ENCODE data around the gene GFOD1. TPM values are rescaled to one million over a fixed set of nuclear protein-coding genes. Genes with fewer than 3 reads are reported as not detected.
"Not testable (repeated sequence)": the region's sequence is repeated elsewhere in the genome, so short reads cannot be mapped to it uniquely, and the experiment has no call there.

The GFOD1 gene
- total RNA-seq, 1 donor from 2014 or later = 0.81 TPM

DNA sequence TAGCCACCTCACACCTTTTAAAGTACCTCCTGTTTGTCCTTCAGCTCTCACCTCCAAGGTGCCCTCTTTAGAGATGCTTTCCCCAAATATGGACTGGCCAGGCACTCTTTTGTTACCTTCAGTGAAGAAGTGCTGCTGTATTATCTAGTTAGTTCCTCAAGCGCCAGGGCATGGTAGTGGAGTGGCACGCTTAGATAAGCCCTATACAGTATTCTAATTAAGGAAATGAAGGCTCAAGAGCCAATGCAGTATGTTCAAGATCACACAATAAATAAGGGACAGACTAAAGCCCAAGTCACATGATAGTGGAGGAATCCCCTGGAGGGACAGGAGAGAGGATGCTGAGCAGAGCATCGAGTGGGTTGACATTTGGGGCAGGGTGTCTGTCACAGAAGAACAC is 28.5 kb upstream of the GFOD1 start:
- H3K36me3 Mint-ChIP-seq (ENCODE audit: insufficient read depth) = no peaks in the 10 kb centered on the region
- peaks cover 4% of the 10 kb centered on the region for H3K9me3 Mint-ChIP-seq (ENCODE audit: low read depth)
- TF ChIP-seq, protein P1, sequence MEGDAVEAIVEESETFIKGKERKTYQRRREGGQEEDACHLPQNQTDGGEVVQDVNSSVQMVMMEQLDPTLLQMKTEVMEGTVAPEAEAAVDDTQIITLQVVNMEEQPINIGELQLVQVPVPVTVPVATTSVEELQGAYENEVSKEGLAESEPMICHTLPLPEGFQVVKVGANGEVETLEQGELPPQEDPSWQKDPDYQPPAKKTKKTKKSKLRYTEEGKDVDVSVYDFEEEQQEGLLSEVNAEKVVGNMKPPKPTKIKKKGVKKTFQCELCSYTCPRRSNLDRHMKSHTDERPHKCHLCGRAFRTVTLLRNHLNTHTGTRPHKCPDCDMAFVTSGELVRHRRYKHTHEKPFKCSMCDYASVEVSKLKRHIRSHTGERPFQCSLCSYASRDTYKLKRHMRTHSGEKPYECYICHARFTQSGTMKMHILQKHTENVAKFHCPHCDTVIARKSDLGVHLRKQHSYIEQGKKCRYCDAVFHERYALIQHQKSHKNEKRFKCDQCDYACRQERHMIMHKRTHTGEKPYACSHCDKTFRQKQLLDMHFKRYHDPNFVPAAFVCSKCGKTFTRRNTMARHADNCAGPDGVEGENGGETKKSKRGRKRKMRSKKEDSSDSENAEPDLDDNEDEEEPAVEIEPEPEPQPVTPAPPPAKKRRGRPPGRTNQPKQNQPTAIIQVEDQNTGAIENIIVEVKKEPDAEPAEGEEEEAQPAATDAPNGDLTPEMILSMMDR (IDR thresholded peaks at IDR 0.05; ENCODE audit: unreplicated experiment) = no peak
- H3K27me3 Mint-ChIP-seq = no peaks in the 10 kb centered on the region
- no peak overlapping the region for H3K27ac Mint-ChIP-seq
- no peaks in the 10 kb centered on the region for H3K4me1 Mint-ChIP-seq (ENCODE audit: low read depth)
- H3K4me3 Mint-ChIP-seq (ENCODE audit: low read depth) = no peak overlapping the region
- DNase-seq (ENCODE audit: low spot score, unreplicated experiment) = no peak

DNA sequence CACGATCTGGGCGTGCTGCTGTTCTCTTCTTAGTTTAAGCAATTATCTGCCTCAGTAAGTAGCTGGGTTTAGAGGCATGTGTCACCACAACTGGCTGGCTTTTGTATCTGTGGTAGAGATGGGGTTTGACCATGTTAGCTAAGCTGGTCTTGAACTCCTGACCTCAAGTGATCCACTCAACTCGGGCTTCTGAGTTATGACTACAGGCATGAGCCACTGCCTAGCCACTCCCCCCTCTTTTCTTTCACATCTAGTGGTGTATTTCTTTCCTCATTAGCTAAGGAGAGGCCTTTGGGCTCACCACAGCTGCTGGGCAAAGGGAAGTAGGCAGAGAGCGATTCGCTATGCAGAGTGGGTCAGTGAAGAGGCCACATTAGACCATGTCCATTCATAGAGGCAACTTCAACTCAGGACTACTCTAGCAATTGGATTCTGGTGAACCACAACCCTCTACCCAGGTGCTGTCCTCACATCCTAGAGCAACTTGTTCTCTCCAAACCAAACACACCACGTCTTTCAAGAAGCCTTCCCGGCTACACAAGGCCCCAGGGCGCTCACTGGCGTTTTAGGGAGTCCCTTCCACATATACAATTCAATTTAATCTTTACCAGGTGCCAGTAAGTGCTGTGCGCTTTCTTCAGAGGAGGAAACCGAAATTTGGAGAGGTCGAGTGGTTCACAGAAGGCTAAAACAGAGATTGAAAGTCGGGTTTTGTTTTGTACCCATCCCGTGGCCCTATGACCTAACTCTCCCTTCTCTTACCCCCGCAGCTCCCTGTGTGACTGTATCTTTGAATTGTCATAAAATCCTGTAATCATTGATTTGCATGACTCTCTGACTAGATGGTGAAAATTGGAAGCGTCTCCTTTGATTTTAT is 26.5 kb upstream of the GFOD1 start:
- Mint-ChIP-seq H3K27me3 (no peaks in the 10 kb centered on the region), H3K27ac (no peak overlapping the region), H3K9me3 (ENCODE audit: low read depth) (peaks cover 7% of the 10 kb centered on the region), H3K4me1 (ENCODE audit: low read depth) (no peaks in the 10 kb centered on the region), H3K36me3 (ENCODE audit: insufficient read depth) (no peaks in the 10 kb centered on the region), H3K4me3 (ENCODE audit: low read depth) (no peak overlapping the region)
- TF ChIP-seq, protein P1 (IDR thresholded peaks at IDR 0.05; ENCODE audit: unreplicated experiment) = no peak
- DNase-seq (ENCODE audit: low spot score, unreplicated experiment) = no peak

DNA sequence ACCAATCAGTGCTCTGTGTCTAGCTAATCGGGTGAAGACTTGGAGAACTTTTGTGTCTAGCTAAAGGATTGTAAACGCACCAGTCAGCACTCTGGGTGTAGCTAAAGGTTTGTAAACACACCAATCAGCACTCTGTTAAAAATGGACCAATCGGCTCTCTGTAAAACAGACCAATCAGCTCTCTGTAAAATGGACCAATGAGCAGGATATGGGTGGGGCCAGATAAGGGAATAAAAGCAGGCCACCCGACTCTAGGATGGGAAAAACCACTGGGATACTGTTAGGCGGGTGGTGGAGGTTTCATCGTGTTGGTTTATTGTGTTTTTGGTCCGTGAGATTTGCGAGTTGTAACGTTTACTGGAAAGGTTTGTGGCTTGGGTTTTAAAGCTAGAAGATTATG is 25.5 kb upstream of the GFOD1 start:
- TF ChIP-seq, protein P1 (IDR thresholded peaks at IDR 0.05; ENCODE audit: unreplicated experiment) = no peak
- no peaks in the 10 kb centered on the region for H3K36me3 Mint-ChIP-seq (ENCODE audit: insufficient read depth)
- DNase-seq (ENCODE audit: low spot score, unreplicated experiment) = no peak
- no peaks in the 10 kb centered on the region for H3K4me1 Mint-ChIP-seq (ENCODE audit: low read depth)
- no peaks in the 10 kb centered on the region for H3K27me3 Mint-ChIP-seq
- H3K4me3 Mint-ChIP-seq (ENCODE audit: low read depth) = no peak overlapping the region
- H3K9me3 Mint-ChIP-seq (ENCODE audit: low read depth) = peaks cover 7% of the 10 kb centered on the region
- H3K27ac Mint-ChIP-seq = no peak overlapping the region

DNA sequence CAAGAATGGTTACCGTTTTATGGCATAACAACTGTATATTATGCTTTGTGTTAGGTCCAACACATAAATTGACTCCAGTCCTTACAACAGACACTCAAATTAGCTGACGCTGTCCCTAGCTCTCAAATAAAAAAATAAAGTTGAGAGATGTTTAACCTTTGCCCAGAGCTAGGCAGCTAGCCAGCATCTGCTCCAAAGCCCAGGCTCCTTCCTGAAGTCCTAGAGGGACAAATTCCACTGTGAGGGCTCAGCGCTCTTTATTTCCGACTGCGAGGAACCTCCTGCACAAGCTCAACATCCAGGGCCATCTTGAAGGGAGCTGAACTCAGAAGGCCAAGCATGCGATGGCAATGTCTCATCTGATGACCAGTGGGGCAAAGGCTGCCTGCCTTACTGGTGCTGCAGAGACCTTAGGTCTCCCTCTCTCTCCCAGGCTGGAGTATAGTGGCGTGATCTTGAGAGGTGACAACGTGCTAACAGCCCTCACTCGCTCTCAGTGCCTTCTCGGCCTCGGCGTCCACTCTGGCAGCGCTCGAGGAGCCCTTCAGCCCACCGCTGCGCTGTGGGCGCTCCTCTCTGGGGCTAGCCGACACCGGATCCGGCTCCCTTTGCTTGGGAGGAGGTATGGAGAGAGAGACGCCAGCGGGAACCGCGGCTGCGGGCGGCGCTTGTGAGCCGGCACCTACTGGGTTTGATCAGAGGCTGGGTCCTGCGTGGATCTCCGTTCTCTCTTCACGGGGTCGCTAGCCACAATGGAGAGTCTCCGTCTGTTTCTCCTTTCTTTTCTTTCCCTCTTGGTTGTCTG is 24.7 kb upstream of the GFOD1 start:
- no peaks in the 10 kb centered on the region for H3K4me1 Mint-ChIP-seq (ENCODE audit: low read depth)
- TF ChIP-seq, protein P1 (IDR thresholded peaks at IDR 0.05; ENCODE audit: unreplicated experiment) = no peak
- no peak for DNase-seq (ENCODE audit: low spot score, unreplicated experiment)
- no peak overlapping the region for H3K4me3 Mint-ChIP-seq (ENCODE audit: low read depth)
- H3K9me3 Mint-ChIP-seq (ENCODE audit: low read depth) = peaks cover 7% of the 10 kb centered on the region
- H3K27me3 Mint-ChIP-seq = no peaks in the 10 kb centered on the region
- no peak overlapping the region for H3K27ac Mint-ChIP-seq
- no peaks in the 10 kb centered on the region for H3K36me3 Mint-ChIP-seq (ENCODE audit: insufficient read depth)

DNA sequence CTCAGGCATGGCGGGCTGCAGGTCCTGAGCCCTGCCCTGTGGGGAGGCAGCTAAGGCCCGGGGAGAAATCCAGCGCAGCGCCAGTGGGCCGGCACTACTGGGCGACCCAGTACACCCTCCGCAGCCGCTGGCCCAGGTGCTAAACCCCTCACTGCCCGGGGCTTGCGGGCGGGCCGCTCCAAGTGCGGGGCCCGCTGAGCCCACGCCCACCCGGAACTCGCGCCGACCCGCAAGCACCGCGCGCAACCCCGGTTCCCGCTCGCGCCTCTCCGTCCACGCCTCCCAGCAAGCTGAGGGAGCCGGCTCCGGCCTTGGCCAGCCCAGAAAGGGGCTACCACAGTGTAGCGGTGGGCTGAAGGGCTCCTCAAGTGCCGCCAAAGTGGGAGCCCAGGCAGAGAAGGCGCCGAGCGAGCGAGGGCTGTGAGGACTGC is 23.8 kb upstream of the GFOD1 start:
- DNase-seq (ENCODE audit: low spot score, unreplicated experiment); H3K36me3 Mint-ChIP-seq (ENCODE audit: insufficient read depth); H3K4me3 Mint-ChIP-seq (ENCODE audit: low read depth); H3K27ac Mint-ChIP-seq; H3K4me1 Mint-ChIP-seq (ENCODE audit: low read depth); H3K9me3 Mint-ChIP-seq (ENCODE audit: low read depth); H3K27me3 Mint-ChIP-seq: not testable (repeated sequence)

DNA sequence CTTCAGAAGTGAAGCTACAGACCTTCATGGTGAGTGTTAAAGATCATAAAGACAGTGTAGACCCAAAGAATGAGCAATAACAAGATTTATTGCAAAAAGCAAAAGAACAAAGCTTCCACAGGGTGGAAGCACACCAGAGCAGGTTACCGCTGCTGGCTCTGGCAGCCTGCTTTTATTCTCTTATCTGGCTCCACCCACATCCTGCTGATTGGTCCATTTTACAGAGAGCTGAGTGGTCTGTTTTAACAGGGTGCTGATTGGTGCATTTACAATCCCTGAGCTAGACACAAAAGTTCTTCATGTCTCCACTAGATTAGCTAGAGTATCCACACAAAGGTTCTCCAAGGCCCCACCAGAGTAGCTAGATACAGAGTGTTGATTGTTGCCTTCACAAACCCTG is 23.0 kb upstream of the GFOD1 start:
- H3K4me1 Mint-ChIP-seq (ENCODE audit: low read depth); H3K4me3 Mint-ChIP-seq (ENCODE audit: low read depth); H3K27ac Mint-ChIP-seq; H3K27me3 Mint-ChIP-seq; H3K36me3 Mint-ChIP-seq (ENCODE audit: insufficient read depth); DNase-seq (ENCODE audit: low spot score, unreplicated experiment); H3K9me3 Mint-ChIP-seq (ENCODE audit: low read depth): not testable (repeated sequence)

Data from progenitor cell of endocrine pancreas (in vitro differentiated cells).